H1 (cell line): ENCODE measurements around the gene CDH2. TPM values are rescaled to one million over a fixed set of nuclear protein-coding genes. Genes with fewer than 3 reads are reported as not detected.

Experiments
- CTCF ChIA-PET: fragments of 300-600 bp; sonication (Branson Sonifier 250); formaldehyde crosslinking; loops from one replicate; lab custom pipeline; 2021; ENCODE audit not compliant: partially characterized antibody; lab: Charles Lee
- POLR2A ChIA-PET: fragments of 300-600 bp; sonication (Branson Sonifier 250); formaldehyde crosslinking; loops from one replicate; lab custom pipeline; 2021; ENCODE audit warnings: inconsistent platforms; ENCODE audit not compliant: partially characterized antibody; lab: Charles Lee
- DNase-seq, 2 experiments: peaks; one replicate each; pipeline versions ENCODE4 v3.0.0 to v3.0.0-alpha.2; 2010 to 2022; ENCODE audit warnings: low spot score in 2 of 2, low read depth in 1 of 2, mixed read lengths in 1 of 2
- FAIRE-seq: peaks from 2 replicates; lab custom pipeline; 2011; peaks lifted over from hg19 to GRCh38; lab: Jason Lieb, UNC
- H2AFZ ChIP-seq: 2 replicates; pipeline ENCODE4 v1.8.1; 2012; ENCODE audit warnings: low read length, inconsistent platforms
- H2AK5ac ChIP-seq: 2 replicates; pipeline ENCODE4 v1.6.1; 2013; ENCODE audit warnings: low read depth, low read length
- H2BK120ac ChIP-seq: replicated peaks from 2 replicates; pipeline ENCODE3; 2013; ENCODE audit warnings: low read depth, low read length, inconsistent platforms
- H2BK12ac ChIP-seq: 2 replicates; pipeline ENCODE4 v1.6.1; 2013; ENCODE audit warnings: low read depth, low read length
- H2BK15ac ChIP-seq: 2 replicates; pipeline ENCODE4 v1.6.1; 2013; ENCODE audit warnings: low read length
- H2BK20ac ChIP-seq: 2 replicates; pipeline ENCODE4 v1.6.1; 2013; ENCODE audit warnings: low read length
- H2BK5ac ChIP-seq: 2 replicates; pipeline ENCODE4 v1.6.1; 2013; ENCODE audit warnings: low read depth, low read length
- H3K14ac ChIP-seq: 2 replicates; pipeline ENCODE4 v1.6.1; 2013; ENCODE audit warnings: inconsistent platforms; ENCODE audit not compliant: insufficient read length
- H3K18ac ChIP-seq: 2 replicates; pipeline ENCODE4 v1.6.1; 2013; ENCODE audit warnings: low read length; ENCODE audit errors: extremely low read depth
- H3K23ac ChIP-seq: 2 replicates; pipeline ENCODE4 v1.6.1; 2013; ENCODE audit warnings: inconsistent platforms; ENCODE audit not compliant: insufficient read length
- H3K23me2 ChIP-seq: 2 replicates; pipeline ENCODE4 v1.6.1; 2013; ENCODE audit warnings: low read depth, low read length
- H3K27ac ChIP-seq: 2 replicates; pipeline ENCODE4 v1.6.1; 2011; ENCODE audit warnings: low read depth, low read length, inconsistent platforms
- H3K27me3 ChIP-seq, 4 experiments: replicated peaks in 1 of 4; 1 replicate in 1 of 4; 2 replicates in 3 of 4; pipeline versions ENCODE4 v1.6.1 to v1.8.1; 2011 to 2013; ENCODE audit warnings: low read length in 3 of 4, mild to moderate bottlenecking in 3 of 4, inconsistent platforms in 2 of 4, mixed read lengths in 2 of 4, moderate library complexity in 1 of 4; ENCODE audit not compliant: control insufficient read depth in 3 of 4, insufficient read depth in 3 of 4; ENCODE audit errors: extremely low read depth in 1 of 4
- H3K36me3 ChIP-seq, 4 experiments: 2 replicates each; pipeline versions ENCODE4 v1.6.1 to v1.8.1; 2011 to 2013; ENCODE audit warnings: mild to moderate bottlenecking in 4 of 4, low read length in 3 of 4, moderate library complexity in 2 of 4, control low read depth in 1 of 4, inconsistent platforms in 1 of 4; ENCODE audit not compliant: insufficient read depth in 4 of 4, control insufficient read depth in 2 of 4
- H3K4ac ChIP-seq: replicated peaks from 2 replicates; pipeline ENCODE3; 2013; ENCODE audit warnings: low read length, low read depth, mixed read lengths, inconsistent platforms; ENCODE audit not compliant: insufficient read length
- H3K4me1 ChIP-seq, 4 experiments: replicated peaks in 1 of 4; 1 replicate in 1 of 4; 2 replicates in 3 of 4; pipeline versions ENCODE4 v1.6.1 to v1.8.1; 2011 to 2013; ENCODE audit warnings: low read length in 3 of 4, inconsistent platforms in 2 of 4, mixed read lengths in 1 of 4; ENCODE audit not compliant: insufficient read depth in 4 of 4, control insufficient read depth in 3 of 4
- H3K4me2 ChIP-seq, 2 experiments: 2 replicates each; pipeline versions ENCODE4 v1.6.1 to v1.8.1; 2011 to 2013; ENCODE audit warnings: low read depth in 2 of 2, low read length in 2 of 2, control low read depth in 1 of 2, inconsistent platforms in 1 of 2, mild to moderate bottlenecking in 1 of 2; ENCODE audit not compliant: insufficient read depth in 1 of 2
- H3K4me3 ChIP-seq, 4 experiments: fragments of 200-600, 300-600 bp in 1 of 4; sonication (generic), shearing (Covaris generic), sonication (Bioruptor Twin) in 1 of 4; 2 replicates each; pipeline versions ENCODE4 v1.5.1 to v1.8.1; 2011 to 2016; ENCODE audit warnings: low read length in 4 of 4, low read depth in 3 of 4, control low read depth in 2 of 4, inconsistent platforms in 2 of 4, mild to moderate bottlenecking in 2 of 4, mixed read lengths in 1 of 4, moderate library complexity in 1 of 4; ENCODE audit not compliant: insufficient read depth in 2 of 4; ENCODE audit errors: extremely low read depth in 1 of 4
- H3K56ac ChIP-seq: replicated peaks from 2 replicates; pipeline ENCODE3; 2013; ENCODE audit warnings: low read depth, mild to moderate bottlenecking, mixed read lengths, low read length, inconsistent platforms; ENCODE audit not compliant: insufficient read length
- H3K79me1 ChIP-seq: 2 replicates; pipeline ENCODE4 v1.6.1; 2013; ENCODE audit warnings: low read depth, low read length, control low read depth
- H3K79me2 ChIP-seq, 2 experiments: 2 replicates each; pipeline versions ENCODE4 v1.6.1 to v1.8.1; 2012 to 2013; ENCODE audit warnings: low read length in 2 of 2, mild to moderate bottlenecking in 2 of 2, inconsistent platforms in 1 of 2; ENCODE audit not compliant: insufficient read depth in 2 of 2, control insufficient read depth in 1 of 2
- H3K9ac ChIP-seq, 4 experiments: replicated peaks in 1 of 4; 1 replicate in 1 of 4; 2 replicates in 3 of 4; pipeline versions ENCODE4 v1.6.1 to v1.8.1; 2011 to 2013; ENCODE audit warnings: low read depth in 3 of 4, low read length in 3 of 4, control low read depth in 2 of 4, mild to moderate bottlenecking in 2 of 4, moderate library complexity in 2 of 4, inconsistent platforms in 1 of 4; ENCODE audit errors: extremely low read depth in 1 of 4
- H3K9me3 ChIP-seq, 2 experiments: 2 replicates each; pipeline versions ENCODE4 v1.6.1 to v1.8.1; 2012 to 2013; ENCODE audit warnings: mild to moderate bottlenecking in 2 of 2, moderate library complexity in 2 of 2, control low read depth in 1 of 2, inconsistent platforms in 1 of 2, low read depth in 1 of 2, low read length in 1 of 2, mixed read lengths in 1 of 2; ENCODE audit not compliant: insufficient read depth in 2 of 2
- H4K20me1 ChIP-seq, 2 experiments: replicated peaks in 1 of 2; 2 replicates each; pipeline versions ENCODE3 to v1.8.1; 2011 to 2013; ENCODE audit warnings: inconsistent platforms in 2 of 2, low read length in 2 of 2, mild to moderate bottlenecking in 1 of 2; ENCODE audit not compliant: insufficient read depth in 2 of 2, control insufficient read depth in 1 of 2
- H4K5ac ChIP-seq: 2 replicates; pipeline ENCODE4 v1.6.1; 2013; ENCODE audit warnings: low read length, low read depth, mixed read lengths, inconsistent platforms; ENCODE audit not compliant: insufficient read length
- H4K8ac ChIP-seq: 2 replicates; pipeline ENCODE4 v1.8.0; 2013; ENCODE audit warnings: mild to moderate bottlenecking, moderate library complexity, low read length, inconsistent platforms; ENCODE audit not compliant: insufficient read depth; ENCODE audit errors: extremely low read depth
- H4K91ac ChIP-seq: replicated peaks from 2 replicates; pipeline ENCODE3; 2013; ENCODE audit warnings: low read length, mixed read lengths, inconsistent platforms; ENCODE audit not compliant: insufficient read length
- HDAC6 ChIP-seq: IDR thresholded peaks from one replicate; pipeline ENCODE4 v1.7.1; 2012; ENCODE audit warnings: low read depth, mild to moderate bottlenecking, inconsistent platforms, low read length, moderate library complexity
- KDM4A ChIP-seq: IDR thresholded peaks from one replicate; pipeline ENCODE4 v1.7.1; 2012; ENCODE audit warnings: low read depth, mild to moderate bottlenecking, moderate library complexity, low read length, inconsistent platforms; ENCODE audit not compliant: severe bottlenecking
- MAFK ChIP-seq: IDR thresholded peaks from 2 replicates; pipeline ENCODE4 v1.6.1; 2012; ENCODE audit warnings: low read depth, mild to moderate bottlenecking, improper control_type of control experiment, low read length
- RFX5 ChIP-seq: IDR thresholded peaks from 2 replicates; pipeline ENCODE4 v1.6.1; 2011; ENCODE audit warnings: low read depth, low read length, improper control_type of control experiment, borderline replicate concordance
- SP4 ChIP-seq: IDR thresholded peaks from 2 replicates; pipeline ENCODE4 v1.6.1; 2012; ENCODE audit warnings: low read length, inconsistent platforms
- TEAD4 ChIP-seq: IDR thresholded peaks from 2 replicates; pipeline ENCODE4 v1.6.1; 2012; ENCODE audit warnings: low read depth, low read length, inconsistent platforms, mixed read lengths
- YY1 ChIP-seq: IDR thresholded peaks from 2 replicates; pipeline ENCODE4 v1.6.1; 2011; ENCODE audit warnings: low read depth, mild to moderate bottlenecking, low read length
- ZNF274 ChIP-seq: IDR thresholded peaks from 2 replicates; pipeline ENCODE4 v1.7.0; 2012; ENCODE audit warnings: low read length, borderline replicate concordance; ENCODE audit errors: extremely low read depth
- WGBS, 2 experiments: shearing (Covaris generic) in 1 of 2; methylation state at CpG; one replicate each; pipeline versions ENCODE4 v1.1.6 to v1.1.7; 2013 to 2015; ENCODE audit warnings: low lambda C conversion rate in 2 of 2, mixed read lengths in 2 of 2, inconsistent platforms in 1 of 2, low coverage in 1 of 2, missing lambda C conversion rate in 1 of 2; ENCODE audit not compliant: insufficient replicate concordance in 2 of 2, insufficient coverage in 1 of 2, insufficient read length in 1 of 2; ENCODE audit errors: extremely low coverage in 1 of 2, missing lambda C conversion rate in 1 of 2; 5-methylcytosine and 5-hydroxymethylcytosine counted together
- polyA plus RNA-seq, 7 experiments: library from polyadenylated mRNA; depleted of rRNA in 3 of 7; stranded (reverse) in 5 of 7; unstranded in 2 of 7; fragments of >200 nt in 5 of 7; fragments of 200-250 nt in 2 of 7; gene quantifications; 1 replicate in 5 of 7; 2 replicates in 1 of 7; 4 replicates in 1 of 7; pipeline versions ENCODE4 v1.2.1 to v1.2.3, GENCODE V29; 2011 to 2013; ENCODE audit warnings: missing spikeins in 2 of 7, mixed read lengths in 2 of 7
- total RNA-seq: library from RNA; stranded (reverse); fragmentation: NEBNext Ultra II Directional; extraction: Animal tissue kit (Norgen Biotek cat#: 25700); gene quantifications from 2 replicates; pipeline ENCODE4 v1.2.1, GENCODE V29; 2021
- TF ChIP-seq, protein P1 (sequence below): IDR thresholded peaks from 2 replicates; pipeline ENCODE4 v1.6.1; 2011; ENCODE audit warnings: low read length, improper control_type of control experiment
- TF ChIP-seq, protein P2 (sequence below): IDR thresholded peaks from 2 replicates; pipeline ENCODE4 v1.6.1; 2012; ENCODE audit warnings: inconsistent platforms

Gene CDH2
- total and polyA plus RNA-seq, 2 of the 8 experiments (the other 6 are each of a cell fraction or from before 2014, with no cell fraction given), result 15.0 to 56.5 TPM

DNA sequence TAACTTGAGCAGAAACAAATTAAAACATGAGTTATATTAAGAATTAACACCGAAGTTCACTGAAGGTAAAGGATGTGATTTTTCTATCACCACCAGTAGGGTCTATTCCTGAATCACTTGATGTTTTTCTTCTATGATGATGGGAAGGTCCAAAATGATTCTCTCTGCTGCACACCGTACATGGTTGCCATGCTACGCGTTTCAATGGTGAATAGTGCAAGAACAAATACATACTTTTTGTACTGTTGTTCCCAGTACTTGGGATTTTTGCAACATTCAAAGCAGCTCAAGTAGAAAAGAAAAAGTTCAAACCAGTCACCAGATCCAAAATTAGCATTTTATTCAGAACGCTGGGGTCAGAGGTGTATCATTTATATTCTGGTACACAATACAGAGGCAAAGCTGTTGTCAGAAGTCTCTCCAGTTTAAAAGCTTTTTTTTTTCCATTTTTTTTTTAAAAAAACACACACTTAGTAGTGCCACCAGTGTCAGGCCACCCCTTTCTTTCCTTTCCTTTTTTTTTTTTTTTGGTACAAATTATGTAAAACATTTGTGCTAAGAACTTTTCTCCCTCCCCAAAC lies 226.2 kb downstream of the CDH2 start:
- Histone ChIP-seq H3K23ac (no peak overlapping the region), H2AFZ (no peak overlapping the region), H3K14ac (no peak overlapping the region), H4K5ac (no peak overlapping the region), H3K4me1 (no peaks in the 10 kb centered on the region), H3K27me3 (no peaks in the 10 kb centered on the region), H4K8ac (no peak overlapping the region), H3K79me1 (no peaks in the 10 kb centered on the region), H3K56ac (no peak overlapping the region), H3K27ac (no peak overlapping the region), H3K18ac (no peak overlapping the region), H3K4me3 (no peak overlapping the region), H3K9ac (no peak overlapping the region), H3K9me3 (no peaks in the 10 kb centered on the region), H3K4ac (no peak overlapping the region), H4K20me1 (no peaks in the 10 kb centered on the region), H2AK5ac (no peak overlapping the region), H3K79me2 (no peaks in the 10 kb centered on the region), H2BK20ac (no peak overlapping the region), H2BK120ac (no peak overlapping the region), H2BK12ac (no peak overlapping the region), H2BK15ac (no peak overlapping the region), H3K23me2 (no peaks in the 10 kb centered on the region), H3K4me2 (no peak overlapping the region), H3K36me3 (no peaks in the 10 kb centered on the region), H2BK5ac (no peak overlapping the region), H4K91ac (no peak overlapping the region)
- WGBS, 2 experiments, result 96% methylated on average over 5 of the region's 5 CpGs; no CpG with 5 or more reads in 1 of the 2 experiments
- DNase-seq (no peak), FAIRE-seq (no peak)
- ChIA-PET CTCF (interaction anchor here (1.2 kb wide), 1 partner anchor 25 kb away, joined by 3 read pairs; no protein-coding TSS in a partner anchor), POLR2A (no interaction called here)
- TF ChIP-seq TEAD4 (no peak), SP4 (no peak), RFX5 (no peak), HDAC6 (no peak), ZNF274 (no peak), MAFK (no peak), KDM4A (no peak), YY1 (no peak)
- TF ChIP-seq, protein P1, sequence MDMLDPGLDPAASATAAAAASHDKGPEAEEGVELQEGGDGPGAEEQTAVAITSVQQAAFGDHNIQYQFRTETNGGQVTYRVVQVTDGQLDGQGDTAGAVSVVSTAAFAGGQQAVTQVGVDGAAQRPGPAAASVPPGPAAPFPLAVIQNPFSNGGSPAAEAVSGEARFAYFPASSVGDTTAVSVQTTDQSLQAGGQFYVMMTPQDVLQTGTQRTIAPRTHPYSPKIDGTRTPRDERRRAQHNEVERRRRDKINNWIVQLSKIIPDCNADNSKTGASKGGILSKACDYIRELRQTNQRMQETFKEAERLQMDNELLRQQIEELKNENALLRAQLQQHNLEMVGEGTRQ, result no peak
- TF ChIP-seq, protein P2, sequence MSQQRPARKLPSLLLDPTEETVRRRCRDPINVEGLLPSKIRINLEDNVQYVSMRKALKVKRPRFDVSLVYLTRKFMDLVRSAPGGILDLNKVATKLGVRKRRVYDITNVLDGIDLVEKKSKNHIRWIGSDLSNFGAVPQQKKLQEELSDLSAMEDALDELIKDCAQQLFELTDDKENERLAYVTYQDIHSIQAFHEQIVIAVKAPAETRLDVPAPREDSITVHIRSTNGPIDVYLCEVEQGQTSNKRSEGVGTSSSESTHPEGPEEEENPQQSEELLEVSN, result no peak
